ENCODE results near the gene MBNL2.
"Not testable (repeated sequence)": the region's sequence is repeated elsewhere in the genome, so short reads cannot be mapped to it uniquely, and the experiment has no call there.

The MBNL2 gene

DNA sequence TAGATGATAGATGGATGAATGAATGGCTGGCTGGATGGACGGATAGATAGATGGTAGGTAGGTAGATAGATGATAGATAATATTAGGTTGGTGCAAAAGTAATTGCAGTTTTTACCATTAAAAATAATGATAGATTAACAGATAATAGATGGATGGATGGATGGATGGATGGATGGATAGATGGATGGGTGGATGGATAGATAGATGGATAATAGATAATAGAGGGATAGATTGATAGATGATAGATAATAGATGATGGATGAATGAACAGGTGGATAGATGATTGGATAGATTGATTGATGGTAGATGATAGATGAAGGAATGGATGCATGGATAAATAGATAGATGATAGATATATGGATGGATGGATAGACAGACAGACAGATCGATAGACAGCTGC is 124.0 kb downstream of the MBNL2 start:
- H3K27ac ChIP-seq, result no peak overlapping the region
- no peak for TF ChIP-seq CTCF (conservative IDR thresholded peaks at IDR 0.05)

- TF ChIP-seq CTCF (conservative IDR thresholded peaks at IDR 0.05), result no peak
- H3K27ac ChIP-seq, result no peak overlapping the region
Measured at GRCh38 chr13:97346561-97347254, 124.6 kb downstream of the MBNL2 start.

DNA sequence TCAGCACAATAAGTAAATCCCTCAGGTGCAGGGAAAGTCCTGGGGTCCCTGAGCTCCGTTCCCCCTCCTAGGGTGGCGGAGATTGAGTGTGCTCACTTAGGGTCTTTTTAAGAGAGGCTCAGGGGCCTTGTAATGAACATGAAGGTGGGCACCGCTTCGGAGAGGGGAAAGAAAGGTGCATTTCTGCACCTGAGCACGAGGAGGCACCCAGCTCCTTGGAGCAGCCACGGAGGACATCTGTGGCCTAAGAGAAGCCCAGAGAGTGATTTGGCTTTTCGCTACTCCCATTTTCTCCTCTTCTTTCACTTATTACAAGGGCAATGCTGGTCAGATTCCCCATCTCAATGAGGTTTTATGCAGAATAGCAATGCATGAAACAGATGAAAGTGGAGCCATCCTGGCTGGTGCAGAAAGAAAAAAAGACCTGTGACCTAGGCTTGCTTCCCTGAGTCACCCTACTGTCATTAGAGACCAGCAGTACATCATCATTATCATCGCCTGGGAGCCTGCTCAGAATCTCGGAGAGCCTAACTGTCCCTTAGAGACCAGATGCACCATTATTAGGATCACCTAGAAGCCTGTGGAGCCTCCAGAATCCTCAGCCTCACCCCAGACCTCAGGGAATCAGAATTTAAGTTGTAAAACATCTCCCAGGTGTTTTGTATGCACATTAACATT is 125.3 kb downstream of the MBNL2 start:
- no peak for TF ChIP-seq CTCF (conservative IDR thresholded peaks at IDR 0.05)

DNA sequence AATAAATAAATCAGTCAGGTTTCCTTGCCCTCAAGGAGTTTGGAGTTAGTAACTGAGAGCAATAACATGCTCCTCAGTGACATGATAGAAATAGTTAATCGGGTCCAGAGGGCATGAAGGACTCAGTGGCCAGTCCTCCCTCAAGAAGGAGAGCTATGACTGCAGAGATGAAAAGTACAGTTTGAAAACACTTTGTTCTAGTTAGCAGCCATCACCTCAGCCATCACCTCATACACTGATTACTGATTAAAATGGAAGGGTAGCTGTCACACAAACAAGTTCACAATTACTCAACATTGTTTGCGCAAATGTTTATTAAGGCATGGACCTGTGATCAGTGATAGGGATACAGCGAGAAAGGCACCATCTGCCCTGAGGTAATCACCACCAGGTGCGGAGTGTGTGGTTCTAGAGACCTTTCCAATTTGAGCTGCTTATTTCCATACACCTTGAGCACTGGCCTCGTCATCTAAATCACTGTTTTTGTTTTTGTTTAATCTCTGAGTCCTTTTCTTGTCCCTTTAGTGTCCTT is 126.5 kb downstream of the MBNL2 start:
- TF ChIP-seq CTCF (conservative IDR thresholded peaks at IDR 0.05), result no peak
- H3K27ac ChIP-seq, result no peak overlapping the region

More for the DNA sequence above, 125.3 kb downstream of the MBNL2 start:
- H3K27ac ChIP-seq, result no peak overlapping the region

- not testable (repeated sequence) for H3K27ac ChIP-seq
Measured at GRCh38 chr13:97352012-97352411, 129.9 kb downstream of the MBNL2 start.

DNA sequence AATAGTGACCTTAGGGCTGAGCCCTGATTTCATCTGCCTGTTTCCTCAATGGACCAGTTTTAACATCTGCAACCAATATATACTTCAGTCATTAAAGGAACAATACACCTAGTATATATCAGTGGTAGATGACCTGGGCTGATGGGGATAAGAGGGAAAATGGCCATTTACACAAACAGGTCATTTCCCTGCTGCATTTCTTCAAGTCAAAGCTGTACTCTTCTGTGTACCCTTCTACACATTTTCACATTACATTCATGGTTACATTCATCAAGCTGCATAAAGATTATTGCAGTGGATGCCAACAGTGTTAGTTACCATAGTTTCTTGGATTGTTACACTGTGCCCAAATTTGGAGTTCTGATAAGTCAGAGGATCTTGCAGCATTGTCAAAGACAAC is 130.7 kb downstream of the MBNL2 start:
- no peak overlapping the region for H3K27ac ChIP-seq
- no peak for TF ChIP-seq CTCF (conservative IDR thresholded peaks at IDR 0.05)

DNA sequence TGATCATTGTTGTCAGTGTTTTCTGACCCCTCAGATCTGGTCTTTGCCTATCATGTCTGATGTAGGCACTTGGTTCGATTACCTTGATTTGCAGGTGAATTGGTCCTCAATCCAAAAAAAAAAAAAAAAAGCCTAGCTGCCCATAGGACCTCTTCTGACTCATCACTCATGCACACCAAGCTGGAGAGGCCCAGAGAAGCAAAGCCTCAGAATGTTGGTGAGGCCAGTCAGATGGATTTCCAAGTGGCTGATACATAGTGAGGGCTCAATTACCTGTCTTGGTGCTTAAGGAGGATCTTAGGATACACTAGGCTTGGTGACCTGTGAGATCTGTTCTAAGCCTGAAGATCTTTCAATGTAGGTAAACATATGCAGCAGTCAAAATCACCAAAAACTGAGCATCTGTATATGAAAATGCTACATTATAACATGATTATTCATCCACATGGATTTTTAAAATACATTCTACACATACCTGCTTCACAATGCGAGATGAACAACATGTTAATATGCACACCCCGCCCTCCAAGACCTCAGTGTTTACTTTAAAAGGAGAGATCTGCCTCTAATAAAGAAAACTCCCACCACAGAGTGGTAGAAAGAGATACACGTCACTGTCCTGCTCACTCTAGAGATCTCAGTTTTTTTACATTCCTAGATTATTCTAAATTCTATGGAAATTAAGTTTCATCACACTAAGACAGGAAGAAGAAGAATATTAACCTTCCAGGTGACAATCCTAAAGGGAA is 132.0 kb downstream of the MBNL2 start:
- no peak overlapping the region for H3K27ac ChIP-seq
- no peak for TF ChIP-seq CTCF (conservative IDR thresholded peaks at IDR 0.05)
